Measurements from ENCODE around the gene FXYD7. TPM values are rescaled to one million over a fixed set of nuclear protein-coding genes. Genes with fewer than 3 reads are reported as not detected.

Gene FXYD7
- total RNA-seq, 1 donor from 2014 or later, result not detected

DNA sequence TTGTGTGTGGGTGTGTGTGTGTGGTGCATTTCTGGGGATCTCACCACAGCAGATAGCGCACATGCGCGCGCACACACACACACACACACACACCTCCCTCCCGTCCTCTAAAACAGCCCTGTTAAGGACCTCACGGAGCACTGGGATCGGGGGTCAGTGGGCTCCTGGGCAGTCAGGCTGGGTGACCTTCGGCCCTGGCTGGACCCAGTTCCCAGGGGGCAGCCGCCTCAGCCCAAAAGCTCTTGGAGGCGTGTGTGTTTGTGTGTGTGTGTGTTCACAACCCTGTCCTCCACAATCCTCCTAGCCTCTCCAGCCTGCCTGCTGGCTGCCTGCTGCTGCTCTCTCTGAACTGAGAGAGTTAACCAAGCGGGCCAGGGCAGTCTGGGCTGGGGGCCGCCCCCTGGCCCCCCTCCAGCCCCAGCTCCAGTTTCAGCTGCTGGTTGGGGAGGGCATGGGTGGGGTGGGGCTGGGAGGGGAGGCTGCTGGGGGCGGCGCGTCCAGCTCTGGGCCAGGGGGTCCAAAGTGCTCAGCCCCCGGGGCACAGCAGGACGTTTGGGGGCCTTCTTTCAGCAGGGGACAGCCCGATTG lies 4.7 kb upstream of the FXYD7 start, which contains the start of gene FXYD1:
Gene FXYD1 (plus strand): TSS at position 520 of the 588 bp plus-strand sequence. CDS start 1,256 bp downstream, outside the sequence.
- TF ChIP-seq, protein P1, sequence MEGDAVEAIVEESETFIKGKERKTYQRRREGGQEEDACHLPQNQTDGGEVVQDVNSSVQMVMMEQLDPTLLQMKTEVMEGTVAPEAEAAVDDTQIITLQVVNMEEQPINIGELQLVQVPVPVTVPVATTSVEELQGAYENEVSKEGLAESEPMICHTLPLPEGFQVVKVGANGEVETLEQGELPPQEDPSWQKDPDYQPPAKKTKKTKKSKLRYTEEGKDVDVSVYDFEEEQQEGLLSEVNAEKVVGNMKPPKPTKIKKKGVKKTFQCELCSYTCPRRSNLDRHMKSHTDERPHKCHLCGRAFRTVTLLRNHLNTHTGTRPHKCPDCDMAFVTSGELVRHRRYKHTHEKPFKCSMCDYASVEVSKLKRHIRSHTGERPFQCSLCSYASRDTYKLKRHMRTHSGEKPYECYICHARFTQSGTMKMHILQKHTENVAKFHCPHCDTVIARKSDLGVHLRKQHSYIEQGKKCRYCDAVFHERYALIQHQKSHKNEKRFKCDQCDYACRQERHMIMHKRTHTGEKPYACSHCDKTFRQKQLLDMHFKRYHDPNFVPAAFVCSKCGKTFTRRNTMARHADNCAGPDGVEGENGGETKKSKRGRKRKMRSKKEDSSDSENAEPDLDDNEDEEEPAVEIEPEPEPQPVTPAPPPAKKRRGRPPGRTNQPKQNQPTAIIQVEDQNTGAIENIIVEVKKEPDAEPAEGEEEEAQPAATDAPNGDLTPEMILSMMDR (IDR thresholded peaks at IDR 0.05; ENCODE audit: insufficient read depth, low read length, poor library complexity, severe bottlenecking), result no peak
- DNase-seq (ENCODE audit: low read depth), result no peak
- H3K36me3 ChIP-seq (ENCODE audit: control insufficient read depth, insufficient read depth, low read length), result no peaks in the 10 kb centered on the region
- H3K4me3 ChIP-seq (ENCODE audit: low read depth, low read length), result no peak within 1 kb of the TSS
- peaks cover 70% of the 10 kb centered on the region for H3K27me3 ChIP-seq (ENCODE audit: control insufficient read depth, insufficient read depth, low read length)

DNA sequence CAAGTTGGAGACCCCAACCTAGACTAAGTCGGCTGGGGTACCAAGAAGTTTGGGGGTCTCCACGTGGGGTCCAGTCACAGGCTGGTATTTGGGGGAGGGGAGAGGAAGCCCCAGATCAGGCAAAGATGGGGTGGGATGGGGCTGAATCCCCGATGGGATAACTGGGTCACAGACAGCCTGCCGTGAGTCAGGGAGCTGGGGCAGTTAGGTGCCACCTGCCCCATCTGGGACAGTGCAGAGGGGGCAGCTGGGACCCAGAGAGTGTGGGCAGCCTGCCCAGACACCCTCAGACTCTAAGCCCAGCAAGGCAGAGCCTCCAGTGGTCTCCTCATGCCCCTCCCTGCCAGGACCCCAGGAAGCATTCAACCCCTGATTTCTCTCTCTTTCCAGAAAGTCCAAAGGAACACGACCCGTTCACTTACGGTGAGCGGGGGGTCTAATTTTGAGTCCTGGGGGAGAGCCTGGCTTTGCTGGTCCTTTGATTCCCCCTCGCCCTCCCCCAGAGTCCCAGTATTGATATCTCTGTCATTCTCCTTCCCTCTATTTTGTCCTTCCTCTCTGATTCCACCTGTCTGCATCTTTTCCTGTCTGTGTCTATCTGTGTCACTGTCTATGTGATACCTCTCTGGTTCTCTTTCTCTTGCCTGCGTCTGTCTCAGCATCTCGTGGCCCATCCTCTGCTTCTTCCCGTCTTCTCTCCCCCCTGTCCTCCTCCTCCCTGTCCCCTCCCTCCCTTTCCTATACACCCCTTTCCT lies 2.7 kb upstream of the FXYD7 start:
- Histone ChIP-seq H3K27me3 (ENCODE audit: control insufficient read depth, insufficient read depth, low read length) (peaks cover 78% of the 10 kb centered on the region), H3K36me3 (ENCODE audit: control insufficient read depth, insufficient read depth, low read length) (no peaks in the 10 kb centered on the region), H3K4me3 (ENCODE audit: low read depth, low read length) (no peak overlapping the region)
- DNase-seq (ENCODE audit: low read depth), result no peak
- TF ChIP-seq, protein P1 (IDR thresholded peaks at IDR 0.05; ENCODE audit: insufficient read depth, low read length, poor library complexity, severe bottlenecking), result no peak

DNA sequence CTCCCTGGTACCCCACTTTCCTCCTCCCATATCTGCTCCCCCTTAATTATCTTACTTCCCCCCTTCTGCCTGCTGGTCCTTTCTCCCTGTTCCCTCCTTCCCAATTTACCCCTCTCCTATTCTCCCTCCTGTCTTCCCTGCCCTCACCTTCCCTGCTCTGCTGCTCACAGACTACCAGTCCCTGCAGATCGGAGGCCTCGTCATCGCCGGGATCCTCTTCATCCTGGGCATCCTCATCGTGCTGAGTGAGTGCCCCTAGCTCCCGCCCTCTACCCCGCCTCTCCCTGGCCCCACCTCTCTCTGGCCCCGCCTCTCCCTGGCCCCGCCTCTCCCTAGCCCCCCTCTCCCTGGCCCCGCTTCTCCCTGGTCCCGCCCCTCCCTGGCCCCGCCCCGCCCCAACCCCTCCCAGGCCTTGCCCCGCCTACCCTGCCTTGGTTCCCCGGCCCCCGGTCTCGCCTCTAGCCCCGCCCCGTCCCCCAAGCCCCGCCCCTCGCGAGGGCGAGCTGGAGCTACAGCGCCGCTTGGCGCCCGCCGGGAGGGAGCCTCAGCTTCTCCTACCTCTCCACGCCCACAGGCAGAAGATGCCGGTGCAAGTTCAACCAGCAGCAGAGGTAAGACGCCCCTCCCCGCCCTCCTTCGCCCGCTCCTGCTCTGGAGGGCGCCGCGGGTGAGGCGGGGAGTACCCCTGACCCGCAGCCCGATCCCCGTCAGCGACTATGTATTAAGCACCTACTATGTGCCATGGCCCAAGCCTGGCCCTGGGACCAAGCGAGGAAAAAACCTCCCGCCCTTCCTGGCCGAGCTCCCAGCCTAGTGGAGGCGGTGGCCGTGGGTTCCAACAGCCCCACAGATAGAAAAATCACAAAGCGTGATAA lies 1.9 kb upstream of the FXYD7 start:
- H3K27me3 ChIP-seq (ENCODE audit: control insufficient read depth, insufficient read depth, low read length), result peaks cover 75% of the 10 kb centered on the region
- TF ChIP-seq, protein P1 (IDR thresholded peaks at IDR 0.05; ENCODE audit: insufficient read depth, low read length, poor library complexity, severe bottlenecking), result peak; percentile 59
- no peak overlapping the region for H3K4me3 ChIP-seq (ENCODE audit: low read depth, low read length)
- no peaks in the 10 kb centered on the region for H3K36me3 ChIP-seq (ENCODE audit: control insufficient read depth, insufficient read depth, low read length)
- no peak for DNase-seq (ENCODE audit: low read depth)

DNA sequence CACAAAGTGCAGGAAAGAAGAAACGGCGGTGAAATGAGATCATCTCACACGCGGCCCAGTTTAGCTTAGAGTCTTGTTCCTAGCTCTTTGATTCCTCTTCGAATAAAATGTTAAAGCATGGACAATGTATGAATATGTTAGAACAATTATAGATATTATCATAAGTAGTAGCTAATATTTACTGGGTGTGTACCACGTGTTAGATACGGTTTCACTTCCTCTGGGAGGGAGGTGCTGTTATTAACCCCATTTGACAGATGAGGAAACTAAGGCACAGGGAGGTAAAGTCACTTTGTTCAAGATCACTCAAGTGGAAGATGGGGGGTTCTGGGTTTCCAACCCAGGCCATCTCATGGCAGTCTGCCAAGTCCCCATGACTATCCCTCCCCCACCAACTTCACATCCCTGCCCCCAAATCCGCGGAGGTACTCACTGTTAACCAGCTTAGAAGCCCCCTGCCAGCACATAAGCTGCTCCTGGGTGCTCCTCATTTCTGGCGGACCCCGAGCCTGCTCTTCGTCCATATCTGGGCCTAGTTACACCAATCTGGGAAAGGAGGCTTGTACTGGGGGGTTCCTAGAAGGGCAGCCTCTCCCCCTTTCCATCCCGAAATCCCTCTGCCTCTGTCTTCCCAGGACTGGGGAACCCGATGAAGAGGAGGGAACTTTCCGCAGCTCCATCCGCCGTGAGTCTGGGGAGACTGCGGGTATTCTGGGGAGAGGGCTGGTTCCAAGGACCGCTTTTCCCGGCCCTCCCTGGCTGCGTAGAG lies 1.0 kb upstream of the FXYD7 start:
- TF ChIP-seq, protein P1 (IDR thresholded peaks at IDR 0.05; ENCODE audit: insufficient read depth, low read length, poor library complexity, severe bottlenecking), result no peak
- no peak for DNase-seq (ENCODE audit: low read depth)
- H3K36me3 ChIP-seq (ENCODE audit: control insufficient read depth, insufficient read depth, low read length), result no peaks in the 10 kb centered on the region
- H3K27me3 ChIP-seq (ENCODE audit: control insufficient read depth, insufficient read depth, low read length), result peaks cover 71% of the 10 kb centered on the region
- H3K4me3 ChIP-seq (ENCODE audit: low read depth, low read length), result no peak overlapping the region

DNA sequence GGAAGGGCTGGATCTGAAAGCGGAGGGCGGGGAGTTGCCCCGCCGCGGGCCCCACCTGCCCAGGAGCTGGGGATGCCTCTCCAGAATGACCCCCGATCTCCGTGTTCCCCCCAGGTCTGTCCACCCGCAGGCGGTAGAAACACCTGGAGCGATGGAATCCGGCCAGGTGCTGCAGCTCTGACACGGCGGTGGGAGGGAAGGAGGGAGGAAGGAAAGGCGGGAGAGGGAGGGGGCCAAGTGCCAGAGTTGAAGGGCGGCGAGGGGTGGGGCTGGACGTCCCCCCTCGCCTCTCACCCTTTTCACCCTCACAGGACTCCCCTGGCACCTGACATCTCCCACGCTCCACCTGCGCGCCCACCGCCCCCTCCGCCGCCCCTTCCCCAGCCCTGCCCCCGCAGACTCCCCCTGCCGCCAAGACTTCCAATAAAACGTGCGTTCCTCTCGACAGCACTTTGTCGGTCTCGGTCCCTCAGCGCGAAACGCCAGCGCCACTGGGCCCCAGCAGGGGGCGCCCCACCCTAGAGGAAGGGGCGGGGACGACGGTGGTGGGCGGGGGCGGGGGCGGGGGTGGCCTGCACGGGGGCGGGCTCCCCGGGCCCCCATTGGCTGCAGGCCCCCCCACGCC lies 337 bp upstream of the FXYD7 start:
- TF ChIP-seq, protein P1 (IDR thresholded peaks at IDR 0.05; ENCODE audit: insufficient read depth, low read length, poor library complexity, severe bottlenecking), result peak; percentile 65
- H3K27me3 ChIP-seq (ENCODE audit: control insufficient read depth, insufficient read depth, low read length), result peaks cover 66% of the 10 kb centered on the region
- H3K4me3 ChIP-seq (ENCODE audit: low read depth, low read length), result no peak overlapping the region
- no peak for DNase-seq (ENCODE audit: low read depth)
- no peaks in the 10 kb centered on the region for H3K36me3 ChIP-seq (ENCODE audit: control insufficient read depth, insufficient read depth, low read length)

Measured in kidney epithelial cell (primary cell).